Measurements from ENCODE around the gene RPGR. TPM values are rescaled to one million over a fixed set of nuclear protein-coding genes. Genes with fewer than 3 reads are reported as not detected.

The RPGR gene
- total RNA-seq, 1 donor from 2014 or later = 13.2 TPM

DNA sequence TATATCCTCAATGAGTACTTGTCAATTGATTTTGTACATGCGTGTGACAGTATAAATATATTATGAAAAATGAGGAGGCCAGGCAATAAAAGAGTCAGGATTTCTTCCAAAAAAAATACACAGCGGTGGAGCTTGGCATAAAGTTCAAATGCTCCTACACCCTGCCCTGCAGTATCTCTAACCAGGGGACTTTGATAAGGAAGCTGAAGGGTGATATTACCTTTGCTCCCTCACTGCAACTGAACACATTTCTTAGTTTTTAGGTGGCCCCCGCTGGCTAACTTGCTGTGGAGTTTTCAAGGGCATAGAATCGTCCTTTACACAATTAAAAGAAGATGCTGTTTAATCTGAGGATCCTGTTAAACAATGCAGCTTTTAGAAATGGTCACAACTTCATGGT, 25.1 kb upstream of the RPGR start, which contains the start of gene OTC:
TSS of gene OTC (plus strand) at position 243 of the 400 bp plus-strand sequence. CDS start at position 336, 93 bp downstream.
- TF ChIP-seq, protein P1, sequence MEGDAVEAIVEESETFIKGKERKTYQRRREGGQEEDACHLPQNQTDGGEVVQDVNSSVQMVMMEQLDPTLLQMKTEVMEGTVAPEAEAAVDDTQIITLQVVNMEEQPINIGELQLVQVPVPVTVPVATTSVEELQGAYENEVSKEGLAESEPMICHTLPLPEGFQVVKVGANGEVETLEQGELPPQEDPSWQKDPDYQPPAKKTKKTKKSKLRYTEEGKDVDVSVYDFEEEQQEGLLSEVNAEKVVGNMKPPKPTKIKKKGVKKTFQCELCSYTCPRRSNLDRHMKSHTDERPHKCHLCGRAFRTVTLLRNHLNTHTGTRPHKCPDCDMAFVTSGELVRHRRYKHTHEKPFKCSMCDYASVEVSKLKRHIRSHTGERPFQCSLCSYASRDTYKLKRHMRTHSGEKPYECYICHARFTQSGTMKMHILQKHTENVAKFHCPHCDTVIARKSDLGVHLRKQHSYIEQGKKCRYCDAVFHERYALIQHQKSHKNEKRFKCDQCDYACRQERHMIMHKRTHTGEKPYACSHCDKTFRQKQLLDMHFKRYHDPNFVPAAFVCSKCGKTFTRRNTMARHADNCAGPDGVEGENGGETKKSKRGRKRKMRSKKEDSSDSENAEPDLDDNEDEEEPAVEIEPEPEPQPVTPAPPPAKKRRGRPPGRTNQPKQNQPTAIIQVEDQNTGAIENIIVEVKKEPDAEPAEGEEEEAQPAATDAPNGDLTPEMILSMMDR (conservative IDR thresholded peaks at IDR 0.05) = no peak
- H3K4me1 Mint-ChIP-seq (ENCODE audit: unreplicated experiment) = no peaks in the 10 kb centered on the region
- no peaks in the 10 kb centered on the region for H3K27me3 Mint-ChIP-seq
- DNase-seq (ENCODE audit: extremely low spot score, unreplicated experiment) = no peak
- H3K36me3 Mint-ChIP-seq = no peaks in the 10 kb centered on the region
- H3K9me3 Mint-ChIP-seq = no peaks in the 10 kb centered on the region
- H3K4me3 Mint-ChIP-seq = no peak within 1 kb of the TSS
- no peak within 1 kb of the TSS for H3K27ac Mint-ChIP-seq

DNA sequence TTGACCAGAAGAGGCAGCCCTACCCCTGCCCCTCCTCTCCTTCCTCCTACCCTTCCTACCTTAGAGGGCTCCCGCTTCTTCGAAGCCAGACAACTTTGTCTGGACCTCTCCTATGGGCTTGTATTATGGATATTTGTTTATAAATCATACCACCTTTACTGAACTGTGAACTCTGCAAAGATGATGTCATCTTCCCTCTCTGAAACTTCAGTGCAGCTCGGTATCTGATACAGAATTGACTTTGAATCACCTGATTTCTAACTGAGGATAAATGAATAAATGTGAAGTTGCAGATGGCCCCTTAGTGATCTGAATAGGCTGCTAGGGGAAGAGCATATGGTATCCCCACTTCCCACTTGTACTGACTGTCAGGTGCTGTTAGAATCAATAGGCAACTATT, 24.0 kb upstream of the RPGR start:
- H3K4me1 Mint-ChIP-seq (ENCODE audit: unreplicated experiment) = no peaks in the 10 kb centered on the region
- H3K36me3 Mint-ChIP-seq = no peaks in the 10 kb centered on the region
- TF ChIP-seq, protein P1 (conservative IDR thresholded peaks at IDR 0.05) = no peak
- DNase-seq (ENCODE audit: extremely low spot score, unreplicated experiment) = no peak
- no peak overlapping the region for H3K27ac Mint-ChIP-seq
- no peaks in the 10 kb centered on the region for H3K9me3 Mint-ChIP-seq
- no peaks in the 10 kb centered on the region for H3K27me3 Mint-ChIP-seq
- no peak overlapping the region for H3K4me3 Mint-ChIP-seq

DNA sequence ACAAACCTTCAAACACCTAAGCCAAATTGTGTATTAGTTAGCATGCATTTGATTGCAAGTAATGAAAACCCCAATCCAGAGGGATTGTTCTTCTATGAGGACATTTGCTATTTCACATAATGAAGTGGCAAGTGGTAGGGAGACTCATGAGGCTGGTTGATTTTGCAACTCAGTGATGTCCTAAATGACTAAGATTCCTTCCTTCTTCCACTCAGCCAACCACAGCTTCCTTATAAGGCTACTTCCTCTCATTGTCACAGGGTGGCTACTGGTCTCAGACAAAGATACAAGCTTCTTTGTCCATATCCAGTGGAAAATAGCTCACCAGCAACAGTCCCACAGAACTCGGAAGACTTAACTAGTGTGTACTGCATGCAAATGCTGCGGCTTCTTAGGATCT, 19.8 kb upstream of the RPGR start:
- Mint-ChIP-seq H3K4me1 (ENCODE audit: unreplicated experiment) (no peaks in the 10 kb centered on the region), H3K36me3 (no peaks in the 10 kb centered on the region), H3K4me3 (no peak overlapping the region), H3K9me3 (no peaks in the 10 kb centered on the region), H3K27me3 (no peaks in the 10 kb centered on the region), H3K27ac (no peak overlapping the region)
- TF ChIP-seq, protein P1 (conservative IDR thresholded peaks at IDR 0.05) = no peak
- no peak for DNase-seq (ENCODE audit: extremely low spot score, unreplicated experiment)

DNA sequence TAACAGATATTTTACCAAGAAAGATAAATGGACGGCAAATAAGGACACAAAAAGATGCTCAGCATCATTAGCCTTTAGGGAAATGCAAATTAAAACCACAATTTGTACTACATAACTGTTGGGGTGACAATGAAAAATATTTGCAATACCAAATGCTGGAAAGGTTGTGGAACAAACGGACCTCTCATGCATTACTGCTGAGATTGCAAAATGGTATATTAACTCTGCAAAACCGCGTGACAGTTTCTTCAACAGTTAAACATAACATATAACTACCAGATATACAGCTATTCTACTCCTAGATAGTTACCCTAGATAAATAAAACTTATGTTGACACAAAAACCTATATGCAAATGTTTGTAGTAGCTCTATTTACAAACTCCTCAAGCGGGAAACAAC, 18.8 kb upstream of the RPGR start:
- H3K36me3 Mint-ChIP-seq = no peaks in the 10 kb centered on the region
- TF ChIP-seq, protein P1 (conservative IDR thresholded peaks at IDR 0.05) = no peak
- no peaks in the 10 kb centered on the region for H3K27me3 Mint-ChIP-seq
- no peaks in the 10 kb centered on the region for H3K9me3 Mint-ChIP-seq
- H3K4me1 Mint-ChIP-seq (ENCODE audit: unreplicated experiment) = no peaks in the 10 kb centered on the region
- no peak for DNase-seq (ENCODE audit: extremely low spot score, unreplicated experiment)
- H3K27ac Mint-ChIP-seq = no peak overlapping the region
- H3K4me3 Mint-ChIP-seq = no peak overlapping the region

DNA sequence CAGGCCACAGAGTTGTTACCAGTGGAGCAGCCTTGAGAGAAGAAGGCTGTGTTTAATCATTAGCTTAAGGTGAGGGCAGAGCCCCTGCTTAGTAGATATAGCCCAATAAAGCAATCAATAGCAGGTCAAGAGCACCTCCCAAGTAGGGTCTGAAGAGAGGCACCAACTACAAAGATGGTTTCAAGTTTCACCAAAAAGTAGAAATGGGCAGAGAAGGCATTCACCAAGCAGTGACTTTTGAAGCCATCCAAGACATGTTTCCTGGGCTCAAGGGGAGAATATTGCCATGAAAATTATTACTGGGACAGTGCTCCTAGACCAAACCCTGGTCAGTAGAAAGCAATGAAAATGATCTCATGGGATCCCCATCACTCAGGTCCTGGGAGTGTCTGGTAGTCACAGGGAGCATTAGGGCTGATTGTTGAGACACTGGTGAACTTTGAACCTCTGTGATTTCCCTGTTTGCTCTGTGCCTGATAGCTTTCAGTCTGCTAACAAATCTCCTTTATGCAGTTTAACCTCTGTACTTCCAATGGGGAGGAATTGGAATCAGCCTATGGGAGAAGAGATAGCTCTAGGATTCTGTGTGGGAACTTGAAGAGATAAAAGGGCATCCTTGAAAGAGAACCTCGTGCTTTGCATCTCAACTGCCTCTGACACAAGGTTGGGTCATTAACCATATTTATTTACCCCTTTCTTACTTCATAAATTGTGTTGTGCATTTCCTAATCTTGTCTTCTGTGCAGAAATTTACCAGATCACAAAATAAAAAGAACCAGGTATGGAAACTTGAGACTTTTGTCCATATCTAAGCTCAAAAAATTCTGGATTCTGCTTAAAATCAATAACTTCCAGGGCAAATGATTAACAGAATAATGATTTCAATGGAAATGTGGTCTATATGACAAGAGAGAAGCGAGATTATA, 15.8 kb upstream of the RPGR start:
- Mint-ChIP-seq H3K27me3 (no peaks in the 10 kb centered on the region), H3K4me1 (ENCODE audit: unreplicated experiment) (no peaks in the 10 kb centered on the region), H3K4me3 (no peak overlapping the region), H3K36me3 (no peaks in the 10 kb centered on the region), H3K9me3 (no peaks in the 10 kb centered on the region), H3K27ac (no peak overlapping the region)
- DNase-seq (ENCODE audit: extremely low spot score, unreplicated experiment) = no peak
- TF ChIP-seq, protein P1 (conservative IDR thresholded peaks at IDR 0.05) = no peak

All from type B pancreatic cell (in vitro differentiated cells).